Measurements from ENCODE around the gene GSDMA. TPM values are rescaled to one million over a fixed set of nuclear protein-coding genes. Genes with fewer than 3 reads are reported as not detected.
A peak's percentile ranks its signal among the peaks of the same experiment; 100 is the strongest.

The GSDMA gene
- total RNA-seq, 1 experiment from 2014 or later: not detected

GRCh38 chr17:40021451-40021971, 58.7 kb downstream of the GSDMA start:
- DNase-seq (ENCODE audit: low spot score): peak; percentile 59

- DNase-seq (ENCODE audit: low spot score): no peak
Observed at GRCh38 chr17:40022497-40022896, 59.7 kb downstream of the GSDMA start.

- no peak for DNase-seq (ENCODE audit: low spot score)
Observed at GRCh38 chr17:40022961-40023541, 60.2 kb downstream of the GSDMA start.

GRCh38 chr17:40023590-40024292, 60.9 kb downstream of the GSDMA start:
- DNase-seq (ENCODE audit: low spot score): no peak

GRCh38 chr17:40024901-40025300, 62.1 kb downstream of the GSDMA start:
- DNase-seq (ENCODE audit: low spot score): no peak

- DNase-seq (ENCODE audit: low spot score): no peak
Observed at GRCh38 chr17:40025559-40025958, 62.8 kb downstream of the GSDMA start.

- DNase-seq (ENCODE audit: low spot score): no peak
Observed at GRCh38 chr17:40025991-40026815, 63.4 kb downstream of the GSDMA start.

GRCh38 chr17:40026816-40027613, 64.2 kb downstream of the GSDMA start:
- peak; percentile 72 for DNase-seq (ENCODE audit: low spot score)

Other genes with a start within 250 kb of the GSDMA start
- gene MIEN1, start 232.5 kb upstream of the GSDMA start, total RNA-seq (2014; rRNA removed; shearing (Covaris generic)): 91.9 and 99.5 TPM in 2 replicates
- 0.41 TPM in 1 of 2 replicates, not detected in the other for gene GRB7, start 225.1 kb upstream of the GSDMA start, total RNA-seq (2014; rRNA removed; shearing (Covaris generic))
- gene IKZF3, start 98.7 kb upstream of the GSDMA start, total RNA-seq (2014; rRNA removed; shearing (Covaris generic)): 0.04 TPM in 1 of 2 replicates, not detected in the other
- gene ZPBP2, start 94.8 kb upstream of the GSDMA start, total RNA-seq (2014; rRNA removed; shearing (Covaris generic)): not detected in 2 replicates
- 0.10 TPM in 1 of 2 replicates, not detected in the other for gene GSDMB, start 44.4 kb upstream of the GSDMA start, total RNA-seq (2014; rRNA removed; shearing (Covaris generic))
- gene ORMDL3, start 35.4 kb upstream of the GSDMA start, total RNA-seq (2014; rRNA removed; shearing (Covaris generic)): 21.8 and 24.0 TPM in 2 replicates
- not detected in 2 replicates for gene LRRC3C, start 35.3 kb upstream of the GSDMA start, total RNA-seq (2014; rRNA removed; shearing (Covaris generic))
- 165 and 172 TPM in 2 replicates for gene PSMD3, start 17.8 kb downstream of the GSDMA start, total RNA-seq (2014; rRNA removed; shearing (Covaris generic))
- not detected in 2 replicates for gene CSF3, start 52.4 kb downstream of the GSDMA start, total RNA-seq (2014; rRNA removed; shearing (Covaris generic))
- gene MED24, start 91.4 kb downstream of the GSDMA start, total RNA-seq (2014; rRNA removed; shearing (Covaris generic)): 33.9 and 44.5 TPM in 2 replicates
- gene THRA, start 100.0 kb downstream of the GSDMA start, total RNA-seq (2014; rRNA removed; shearing (Covaris generic)): 13.6 and 16.6 TPM in 2 replicates
- 0.39 and 2.2 TPM in 2 replicates for gene NR1D1, start 137.6 kb downstream of the GSDMA start, total RNA-seq (2014; rRNA removed; shearing (Covaris generic))
- 38.4 and 39.1 TPM in 2 replicates for gene MSL1, start 159.0 kb downstream of the GSDMA start, total RNA-seq (2014; rRNA removed; shearing (Covaris generic))
- gene CASC3, start 177.5 kb downstream of the GSDMA start, total RNA-seq (2014; rRNA removed; shearing (Covaris generic)): 19.5 and 19.9 TPM in 2 replicates
- 0.23 and 0.74 TPM in 2 replicates for gene RAPGEFL1, start 214.5 kb downstream of the GSDMA start, total RNA-seq (2014; rRNA removed; shearing (Covaris generic))